ENCODE data around the gene RFX4. TPM values are rescaled to one million over a fixed set of nuclear protein-coding genes. Genes with fewer than 3 reads are reported as not detected.

Gene RFX4
- total and polyA plus RNA-seq, 2 donors (not counting 3 experiments of a cell fraction or from before 2014, with no cell fraction given): not detected

DNA sequence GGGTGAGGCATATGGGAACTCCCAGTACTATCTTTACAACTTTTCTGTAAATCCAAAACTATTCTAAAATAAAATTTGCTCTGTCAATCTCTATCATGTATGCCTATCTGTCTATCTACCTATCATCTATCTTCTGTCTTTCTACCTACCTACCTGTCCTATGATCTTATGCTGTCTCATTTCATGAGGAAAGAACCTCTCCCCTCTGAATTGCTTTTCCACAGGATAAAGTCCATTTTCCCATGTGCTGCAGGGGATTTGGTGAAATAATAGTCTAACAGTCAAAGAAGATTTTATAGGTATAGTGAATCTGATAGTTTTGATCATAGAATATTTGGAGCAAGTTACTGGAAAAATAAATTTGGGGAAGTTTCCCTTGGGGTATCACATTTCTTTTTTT, 104.9 kb downstream of the RFX4 start:
- FAIRE-seq: no peak

DNA sequence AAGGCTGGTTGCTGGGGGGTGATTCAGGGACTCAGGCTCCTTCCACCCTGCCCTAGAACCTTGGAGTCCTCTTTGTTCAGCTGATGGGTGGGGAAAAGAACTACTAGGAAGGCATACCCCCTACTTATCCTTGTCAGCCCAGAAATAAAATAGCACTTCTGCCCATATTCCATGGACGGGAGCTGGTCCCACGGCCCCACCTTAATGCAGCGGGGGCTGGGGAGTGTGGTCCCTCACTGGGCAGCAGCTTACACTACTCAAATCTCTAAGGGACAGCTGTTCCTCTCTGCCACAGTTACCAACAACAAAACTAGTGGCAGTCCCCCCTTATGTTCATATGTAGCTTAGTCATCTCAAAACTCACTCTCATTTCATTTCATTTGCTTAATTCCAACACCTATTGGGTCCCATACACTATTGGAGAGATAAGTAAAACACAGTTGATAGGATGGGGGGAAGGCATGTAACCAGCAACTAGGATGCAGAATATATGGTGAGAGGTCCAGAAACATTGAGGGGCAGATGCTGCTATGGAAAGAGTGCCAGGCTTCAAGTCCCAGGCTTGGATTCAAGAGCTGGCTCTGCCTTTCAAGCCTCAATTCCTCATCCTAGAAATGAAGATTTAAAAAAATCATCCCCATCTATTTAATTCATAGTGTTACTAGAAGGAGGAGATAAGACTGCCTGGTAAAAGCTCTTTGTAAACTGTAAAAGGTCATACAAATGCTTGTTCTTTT, 107.9 kb downstream of the RFX4 start:
- peaks cover 3 to 7% of the 10 kb centered on the region in 2 experiments for H3K27me3 ChIP-seq (ENCODE audit: control insufficient read depth in 2 of 2, insufficient read depth in 2 of 2, low read length in 2 of 2)
- no TSS peak for BruUV-seq (replicated peaks)
- no peaks in the 10 kb centered on the region for H3K9me3 ChIP-seq (replicated peaks; ENCODE audit: control insufficient read depth, insufficient read depth, low read length)
- H3K9me1 ChIP-seq (replicated peaks; ENCODE audit: control insufficient read depth, extremely low read depth, insufficient read depth, low read length): no peaks in the 10 kb centered on the region
- FAIRE-seq (no peak), DNase-seq (ENCODE audit: low read depth, low spot score) (no peak)
- H4K20me1 ChIP-seq (replicated peaks; ENCODE audit: control insufficient read depth, extremely low read depth, insufficient read depth, low read length): no peaks in the 10 kb centered on the region
- dilution Hi-C loops (cut with MboI; ENCODE audit: extremely low pct_ligation_motif_present, low sequenced_read_pairs): no loop called here
- H3K36me3 ChIP-seq (ENCODE audit: control insufficient read depth in 2 of 2, extremely low read depth in 1 of 2, insufficient read depth in 2 of 2, low read length in 2 of 2): no peaks in the 10 kb centered on the region
- no peak overlapping the region for H3K27ac ChIP-seq (ENCODE audit: insufficient read depth, low read depth, low read length)
- TF ChIP-seq, protein P1, sequence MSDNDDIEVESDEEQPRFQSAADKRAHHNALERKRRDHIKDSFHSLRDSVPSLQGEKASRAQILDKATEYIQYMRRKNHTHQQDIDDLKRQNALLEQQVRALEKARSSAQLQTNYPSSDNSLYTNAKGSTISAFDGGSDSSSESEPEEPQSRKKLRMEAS (IDR thresholded peaks at IDR 0.05; ENCODE audit: insufficient read depth, insufficient read length): no peak
- no peak for TF ChIP-seq JUN (IDR thresholded peaks at IDR 0.05; ENCODE audit: borderline replicate concordance, insufficient read depth, insufficient read length, low read depth)
- TF ChIP-seq EZH2 (IDR thresholded peaks at IDR 0.05; ENCODE audit: borderline replicate concordance, low read depth, low read length, severe bottlenecking): no peak
- no peak for TF ChIP-seq FOS (IDR thresholded peaks at IDR 0.05; ENCODE audit: borderline replicate concordance, insufficient read depth, low read length)
- TF ChIP-seq MYC (IDR thresholded peaks at IDR 0.05; ENCODE audit: low read depth, low read length): no peak
- TF ChIP-seq GATA2 (IDR thresholded peaks at IDR 0.05; ENCODE audit: insufficient read depth, insufficient read length, low read depth, low read length): no peak
- TF ChIP-seq POLR2AphosphoS5 (IDR thresholded peaks at IDR 0.05; ENCODE audit: insufficient read depth, low read depth, low read length): no peak
- TF ChIP-seq POLR2A (IDR thresholded peaks at IDR 0.05; ENCODE audit: low read depth, low read length): no peak
- TF ChIP-seq, protein P2, sequence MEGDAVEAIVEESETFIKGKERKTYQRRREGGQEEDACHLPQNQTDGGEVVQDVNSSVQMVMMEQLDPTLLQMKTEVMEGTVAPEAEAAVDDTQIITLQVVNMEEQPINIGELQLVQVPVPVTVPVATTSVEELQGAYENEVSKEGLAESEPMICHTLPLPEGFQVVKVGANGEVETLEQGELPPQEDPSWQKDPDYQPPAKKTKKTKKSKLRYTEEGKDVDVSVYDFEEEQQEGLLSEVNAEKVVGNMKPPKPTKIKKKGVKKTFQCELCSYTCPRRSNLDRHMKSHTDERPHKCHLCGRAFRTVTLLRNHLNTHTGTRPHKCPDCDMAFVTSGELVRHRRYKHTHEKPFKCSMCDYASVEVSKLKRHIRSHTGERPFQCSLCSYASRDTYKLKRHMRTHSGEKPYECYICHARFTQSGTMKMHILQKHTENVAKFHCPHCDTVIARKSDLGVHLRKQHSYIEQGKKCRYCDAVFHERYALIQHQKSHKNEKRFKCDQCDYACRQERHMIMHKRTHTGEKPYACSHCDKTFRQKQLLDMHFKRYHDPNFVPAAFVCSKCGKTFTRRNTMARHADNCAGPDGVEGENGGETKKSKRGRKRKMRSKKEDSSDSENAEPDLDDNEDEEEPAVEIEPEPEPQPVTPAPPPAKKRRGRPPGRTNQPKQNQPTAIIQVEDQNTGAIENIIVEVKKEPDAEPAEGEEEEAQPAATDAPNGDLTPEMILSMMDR (IDR thresholded peaks at IDR 0.05; ENCODE audit: extremely low read depth in 1 of 2, insufficient read depth in 1 of 2, low read depth in 1 of 2, low read length in 2 of 2): no peak
- no peaks in the 10 kb centered on the region for H3K4me1 ChIP-seq (ENCODE audit: control insufficient read depth, extremely low read depth, insufficient read depth, low read length)
- no peak overlapping the region for H3K9ac ChIP-seq (replicated peaks; ENCODE audit: extremely low read depth, insufficient read depth, low read length)
- no peaks in the 10 kb centered on the region for H3K79me2 ChIP-seq (ENCODE audit: control insufficient read depth, insufficient read depth, low read length)
- CTCF ChIA-PET: interaction anchor here (1.4 to 1.6 kb wide), 2 partner anchors 11 to 27 kb away, joined by 3 to 4 read pairs; no protein-coding TSS in a partner anchor
- no peak overlapping the region for H3K4me3 ChIP-seq (replicated peaks in 1 of 3; ENCODE audit: insufficient read depth in 1 of 3, low read depth in 1 of 3, low read length in 3 of 3)
- H2AFZ ChIP-seq (ENCODE audit: low read depth, low read length): no peak overlapping the region
- intact Hi-C loops (cut with micrococcal nuclease): no loop called here
- H3K4me2 ChIP-seq (ENCODE audit: insufficient read depth, low read length): no peak overlapping the region
- POLR2A ChIA-PET: no interaction called here

More for the DNA sequence above, 104.9 kb downstream of the RFX4 start:
- BruUV-seq (replicated peaks): no TSS peak
- Histone ChIP-seq H3K4me1 (ENCODE audit: control insufficient read depth, extremely low read depth, insufficient read depth, low read length) (no peaks in the 10 kb centered on the region), H3K9me1 (replicated peaks; ENCODE audit: control insufficient read depth, extremely low read depth, insufficient read depth, low read length) (no peaks in the 10 kb centered on the region), H3K27ac (ENCODE audit: insufficient read depth, low read depth, low read length) (no peak overlapping the region), H2AFZ (ENCODE audit: low read depth, low read length) (no peak overlapping the region), H3K27me3 (ENCODE audit: control insufficient read depth in 2 of 2, insufficient read depth in 2 of 2, low read length in 2 of 2) (no peaks in the 10 kb centered on the region), H3K9me3 (replicated peaks; ENCODE audit: control insufficient read depth, insufficient read depth, low read length) (no peaks in the 10 kb centered on the region), H3K79me2 (ENCODE audit: control insufficient read depth, insufficient read depth, low read length) (no peaks in the 10 kb centered on the region), H3K36me3 (ENCODE audit: control insufficient read depth in 2 of 2, extremely low read depth in 1 of 2, insufficient read depth in 2 of 2, low read length in 2 of 2) (no peaks in the 10 kb centered on the region), H3K9ac (replicated peaks; ENCODE audit: extremely low read depth, insufficient read depth, low read length) (no peak overlapping the region), H4K20me1 (replicated peaks; ENCODE audit: control insufficient read depth, extremely low read depth, insufficient read depth, low read length) (no peaks in the 10 kb centered on the region), H3K4me3 (replicated peaks in 1 of 3; ENCODE audit: insufficient read depth in 1 of 3, low read depth in 1 of 3, low read length in 3 of 3) (no peak overlapping the region), H3K4me2 (ENCODE audit: insufficient read depth, low read length) (no peak overlapping the region)
- intact Hi-C loops (cut with micrococcal nuclease): no loop called here
- no peak for DNase-seq (ENCODE audit: low read depth, low spot score)
- CTCF ChIA-PET: interaction anchor here (0.7 kb wide), 1 partner anchor 531 kb away, joined by 3 read pairs; no protein-coding TSS in a partner anchor
- TF ChIP-seq EZH2 (IDR thresholded peaks at IDR 0.05; ENCODE audit: borderline replicate concordance, low read depth, low read length, severe bottlenecking) (no peak), POLR2AphosphoS5 (IDR thresholded peaks at IDR 0.05; ENCODE audit: insufficient read depth, low read depth, low read length) (no peak), MYC (IDR thresholded peaks at IDR 0.05; ENCODE audit: low read depth, low read length) (no peak), JUN (IDR thresholded peaks at IDR 0.05; ENCODE audit: borderline replicate concordance, insufficient read depth, insufficient read length, low read depth) (no peak)
- POLR2A ChIA-PET: no interaction called here
- dilution Hi-C loops (cut with MboI; ENCODE audit: extremely low pct_ligation_motif_present, low sequenced_read_pairs): no loop called here

All from endothelial cell of umbilical vein (primary cell).